Panc1 (cell line): ENCODE measurements around the gene GNAT2.

ENCODE experiments used
- CTCF ChIP-seq: fragments of 450-650 bp; IDR thresholded peaks from 2 replicates; pipeline ENCODE4 v1.5.1; 2017; ENCODE audit warnings: mild to moderate bottlenecking
- POLR2AphosphoS5 ChIP-seq: IDR thresholded peaks from 2 replicates; pipeline ENCODE4 v1.6.1; 2012; ENCODE audit warnings: mild to moderate bottlenecking, low read depth, low read length, moderate library complexity
- REST ChIP-seq, 2 experiments: IDR thresholded peaks; 2 replicates each; pipeline ENCODE4 v1.6.1; 2011 to 2012; ENCODE audit warnings: low read depth in 2 of 2, control low read depth in 1 of 2, low read length in 1 of 2, mild to moderate bottlenecking in 1 of 2, moderate library complexity in 1 of 2; ENCODE audit not compliant: insufficient read depth in 1 of 2
- SIN3A ChIP-seq: IDR thresholded peaks from 2 replicates; pipeline ENCODE4 v1.6.1; 2012; ENCODE audit warnings: low read depth, mild to moderate bottlenecking, low read length, moderate library complexity, borderline replicate concordance; ENCODE audit not compliant: insufficient read depth
- TCF7L2 ChIP-seq: IDR thresholded peaks from 2 replicates; pipeline ENCODE4 v1.6.1; 2011; ENCODE audit warnings: mild to moderate bottlenecking, low read depth, low read length, inconsistent platforms

- TF ChIP-seq REST (IDR thresholded peaks at IDR 0.05; ENCODE audit: insufficient read depth in 1 of 2, low read depth in 2 of 2, low read length in 1 of 2), result no peak
- TF ChIP-seq CTCF, result no peak
- TF ChIP-seq POLR2AphosphoS5, result no peak
- TF ChIP-seq SIN3A, result no peak
- no peak for TF ChIP-seq TCF7L2
These were observed 16.2 kb downstream of the GNAT2 start for GRCh38 chr1:109603229-109603628.
